ENCODE data around the gene SNAP29. TPM values are rescaled to one million over a fixed set of nuclear protein-coding genes. Genes with fewer than 3 reads are reported as not detected.
"Not testable (repeated sequence)": the region's sequence is repeated elsewhere in the genome, so short reads cannot be mapped to it uniquely, and the experiment has no call there.

The SNAP29 gene
- total RNA-seq, 3 donors from 2014 or later, result 17.7 to 28.2 (median 22.5) TPM

GRCh38 chr22:20818471-20818870, 40.3 kb upstream of the SNAP29 start:
- Histone ChIP-seq H3K27ac (no peak overlapping the region), H3K4me1 (no peaks in the 10 kb centered on the region), H3K9me3 (no peaks in the 10 kb centered on the region), H3K27me3 (no peaks in the 10 kb centered on the region), H3K36me3 (no peaks in the 10 kb centered on the region), H3K4me3 (no peak overlapping the region)
- intact Hi-C loops (cut with DNase I; ENCODE audit: low total_unique reads), result no loop called here
- TF ChIP-seq POLR2AphosphoS5 (IDR thresholded peaks at IDR 0.05) (no peak), POLR2A (IDR thresholded peaks at IDR 0.05) (no peak)
- TF ChIP-seq, protein P1, sequence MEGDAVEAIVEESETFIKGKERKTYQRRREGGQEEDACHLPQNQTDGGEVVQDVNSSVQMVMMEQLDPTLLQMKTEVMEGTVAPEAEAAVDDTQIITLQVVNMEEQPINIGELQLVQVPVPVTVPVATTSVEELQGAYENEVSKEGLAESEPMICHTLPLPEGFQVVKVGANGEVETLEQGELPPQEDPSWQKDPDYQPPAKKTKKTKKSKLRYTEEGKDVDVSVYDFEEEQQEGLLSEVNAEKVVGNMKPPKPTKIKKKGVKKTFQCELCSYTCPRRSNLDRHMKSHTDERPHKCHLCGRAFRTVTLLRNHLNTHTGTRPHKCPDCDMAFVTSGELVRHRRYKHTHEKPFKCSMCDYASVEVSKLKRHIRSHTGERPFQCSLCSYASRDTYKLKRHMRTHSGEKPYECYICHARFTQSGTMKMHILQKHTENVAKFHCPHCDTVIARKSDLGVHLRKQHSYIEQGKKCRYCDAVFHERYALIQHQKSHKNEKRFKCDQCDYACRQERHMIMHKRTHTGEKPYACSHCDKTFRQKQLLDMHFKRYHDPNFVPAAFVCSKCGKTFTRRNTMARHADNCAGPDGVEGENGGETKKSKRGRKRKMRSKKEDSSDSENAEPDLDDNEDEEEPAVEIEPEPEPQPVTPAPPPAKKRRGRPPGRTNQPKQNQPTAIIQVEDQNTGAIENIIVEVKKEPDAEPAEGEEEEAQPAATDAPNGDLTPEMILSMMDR (IDR thresholded peaks at IDR 0.05), result no peak
- no peak for DNase-seq (ENCODE audit: low spot score in 2 of 2)

DNA sequence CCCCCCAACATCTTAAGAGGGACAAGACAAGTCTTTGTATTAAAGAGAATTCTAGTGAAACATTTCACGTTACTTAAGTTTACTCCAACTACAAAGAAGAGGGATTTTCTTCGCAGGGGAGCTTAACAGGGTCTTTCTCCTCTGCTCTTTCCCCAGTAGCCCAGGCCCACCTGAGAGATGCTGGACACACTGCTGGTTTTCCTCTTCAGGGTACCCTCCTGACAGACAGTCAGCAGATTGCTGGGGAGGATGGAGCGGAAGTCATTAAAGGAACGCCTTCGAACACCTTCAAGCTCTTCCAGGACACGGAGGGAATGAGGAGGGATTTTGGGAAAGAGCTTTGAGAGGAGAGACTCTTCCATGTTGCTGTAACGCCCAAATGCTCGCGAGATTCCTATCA, 39.3 kb upstream of the SNAP29 start:
- Histone ChIP-seq H3K4me3 (no peak overlapping the region), H3K36me3 (no peaks in the 10 kb centered on the region), H3K9me3 (no peaks in the 10 kb centered on the region), H3K27ac (no peak overlapping the region), H3K27me3 (no peaks in the 10 kb centered on the region), H3K4me1 (no peaks in the 10 kb centered on the region)
- no peak for DNase-seq (ENCODE audit: low spot score in 2 of 2)
- no peak for TF ChIP-seq POLR2AphosphoS5 (IDR thresholded peaks at IDR 0.05)
- TF ChIP-seq, protein P1 (IDR thresholded peaks at IDR 0.05), result no peak
- intact Hi-C loops (cut with DNase I; ENCODE audit: low total_unique reads), result no loop called here

- H3K36me3 ChIP-seq; H3K27ac ChIP-seq; intact Hi-C loops (cut with DNase I; ENCODE audit: low total_unique reads); H3K27me3 ChIP-seq; DNase-seq (ENCODE audit: low spot score in 2 of 2); H3K9me3 ChIP-seq; H3K4me1 ChIP-seq; H3K4me3 ChIP-seq: not testable (repeated sequence)
These were observed 37.0 kb upstream of the SNAP29 start for GRCh38 chr22:20821717-20822239.

- Histone ChIP-seq H3K27ac (no peak overlapping the region), H3K9me3 (no peaks in the 10 kb centered on the region), H3K4me3 (no peak overlapping the region), H3K27me3 (no peaks in the 10 kb centered on the region), H3K36me3 (no peaks in the 10 kb centered on the region), H3K4me1 (no peaks in the 10 kb centered on the region)
- TF ChIP-seq POLR2AphosphoS5 (IDR thresholded peaks at IDR 0.05), result no peak
- TF ChIP-seq, protein P1 (IDR thresholded peaks at IDR 0.05), result no peak
- TF ChIP-seq POLR2A (IDR thresholded peaks at IDR 0.05), result no peak
- intact Hi-C loops (cut with DNase I; ENCODE audit: low total_unique reads), result no loop called here
- DNase-seq (ENCODE audit: low spot score in 2 of 2), result no peak
These were observed 36.6 kb upstream of the SNAP29 start for GRCh38 chr22:20822240-20822639.

DNA sequence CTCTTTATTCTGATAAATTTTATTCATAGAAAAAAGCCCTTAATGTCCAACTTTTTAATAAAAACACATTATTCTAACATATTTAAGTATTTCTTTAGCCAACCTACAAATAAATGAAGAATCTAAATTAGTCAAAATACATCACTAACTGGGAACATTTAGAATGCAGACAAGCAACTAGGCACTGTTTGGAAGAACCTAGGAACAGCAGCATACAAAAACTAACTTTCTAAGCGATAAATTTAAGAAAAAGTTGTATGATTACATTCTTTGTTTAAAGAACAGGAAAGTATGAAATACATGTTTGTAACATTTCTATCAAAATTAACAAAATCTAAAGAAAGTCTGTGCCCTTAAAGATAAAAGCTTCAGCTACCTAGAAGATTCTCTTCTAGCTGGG, 35.5 kb upstream of the SNAP29 start:
- DNase-seq (ENCODE audit: low spot score in 2 of 2), result no peak
- H3K36me3 ChIP-seq, result no peaks in the 10 kb centered on the region

DNA sequence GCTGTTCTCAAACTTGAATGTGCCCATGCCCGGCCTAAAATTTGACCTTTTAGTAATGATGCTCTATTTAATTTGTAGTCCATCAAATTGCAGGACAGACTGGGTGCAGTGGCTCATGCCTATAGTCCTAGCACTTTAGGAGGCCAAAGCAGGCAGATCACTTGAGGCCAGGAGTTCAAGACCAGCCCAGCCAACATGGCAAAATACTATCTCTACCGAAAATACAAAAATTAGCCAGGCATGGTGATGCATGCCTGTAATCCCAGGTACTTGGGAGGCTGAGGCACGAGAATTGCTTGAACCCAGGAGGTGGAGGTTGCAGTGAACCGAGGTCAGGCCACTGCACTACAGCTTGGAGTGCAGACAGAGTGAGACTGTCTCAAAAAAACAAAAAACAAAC, 33.6 kb upstream of the SNAP29 start:
- intact Hi-C loops (cut with DNase I; ENCODE audit: low total_unique reads); H3K9me3 ChIP-seq; H3K27me3 ChIP-seq; H3K4me1 ChIP-seq; H3K36me3 ChIP-seq; H3K4me3 ChIP-seq; DNase-seq (ENCODE audit: low spot score in 2 of 2); H3K27ac ChIP-seq: not testable (repeated sequence)

More for the DNA sequence above, 35.5 kb upstream of the SNAP29 start:
- TF ChIP-seq POLR2A (IDR thresholded peaks at IDR 0.05) (no peak), POLR2AphosphoS5 (IDR thresholded peaks at IDR 0.05) (no peak)
- TF ChIP-seq, protein P1 (IDR thresholded peaks at IDR 0.05), result no peak
- intact Hi-C loops (cut with DNase I; ENCODE audit: low total_unique reads), result no loop called here
- Histone ChIP-seq H3K27ac (no peak overlapping the region), H3K4me1 (no peaks in the 10 kb centered on the region), H3K27me3 (no peaks in the 10 kb centered on the region), H3K4me3 (no peak overlapping the region), H3K9me3 (no peaks in the 10 kb centered on the region)

Measured in breast epithelium (tissue), 4 donors.